NCI-H187 (cell line): ENCODE results near the gene GLO1.

Experiments
- DNase-seq, 2 experiments: peaks; one replicate each; lab custom pipeline; 2025; lab: John Stamatoyannopoulos, UW

The GLO1 gene

DNA sequence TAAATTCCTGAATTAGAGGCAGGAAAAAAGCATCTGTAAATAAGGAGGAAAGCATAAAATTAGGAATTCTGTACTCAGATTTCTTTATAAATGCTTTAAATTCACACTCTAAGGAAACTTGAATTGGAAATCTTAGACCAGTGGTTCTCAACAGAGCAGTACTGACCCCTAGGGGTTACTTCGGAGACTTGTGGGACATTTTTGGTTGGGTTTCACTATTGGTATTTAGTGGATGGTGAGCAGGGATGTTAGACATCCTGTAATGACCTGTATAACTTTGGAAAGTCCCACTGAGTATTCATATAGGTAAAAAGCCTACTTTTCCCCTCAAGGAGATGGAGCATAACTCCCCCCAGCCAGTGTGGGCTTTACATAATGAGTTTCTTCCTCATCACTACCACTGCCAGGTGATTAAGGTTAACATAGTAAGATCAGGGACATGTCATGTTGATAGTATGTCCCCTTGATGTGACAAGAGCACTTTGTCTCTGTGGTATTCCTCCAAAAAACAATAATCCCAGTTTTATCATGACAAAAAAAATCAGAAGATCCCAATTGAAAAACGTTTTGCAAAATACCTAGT is 31.0 kb downstream of the GLO1 start:
- peak in 1 of 2 experiments; percentile 3 for DNase-seq

DNA sequence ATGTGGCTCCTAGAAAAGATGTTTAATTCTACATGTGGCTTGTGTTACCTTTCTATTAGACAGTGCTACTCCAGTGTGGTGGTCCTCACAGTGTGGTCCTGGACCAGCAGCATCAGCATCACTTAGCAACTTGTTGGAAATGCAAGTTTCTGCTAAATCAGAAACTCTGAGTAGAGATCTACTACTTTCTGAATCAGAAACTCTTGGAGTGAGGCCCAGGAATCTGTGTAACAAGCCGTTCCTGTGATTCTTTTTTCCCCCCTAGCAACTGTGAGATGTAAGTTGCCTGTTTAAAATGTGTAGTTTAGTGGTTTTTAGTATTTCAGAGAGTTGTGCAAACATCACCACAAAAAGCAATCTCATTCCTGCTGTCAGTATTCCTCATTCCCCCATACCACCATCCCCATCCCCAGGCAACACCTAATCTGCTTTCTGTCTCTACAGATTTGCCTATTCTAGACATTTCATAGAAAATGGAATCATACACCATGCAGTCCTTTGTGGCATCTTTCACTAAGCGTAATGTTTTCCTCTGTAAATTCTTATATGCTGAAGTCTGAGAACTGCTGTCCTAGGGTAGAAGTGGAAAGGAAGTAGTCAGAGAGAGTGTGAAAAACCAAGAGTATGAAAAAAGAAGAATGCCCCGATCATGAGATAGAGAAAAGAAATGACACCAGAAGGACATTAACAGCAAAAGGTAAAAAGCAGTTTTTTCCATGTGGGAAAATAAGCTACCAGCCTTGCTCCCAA is 44.4 kb downstream of the GLO1 start:
- no peak for DNase-seq

DNA sequence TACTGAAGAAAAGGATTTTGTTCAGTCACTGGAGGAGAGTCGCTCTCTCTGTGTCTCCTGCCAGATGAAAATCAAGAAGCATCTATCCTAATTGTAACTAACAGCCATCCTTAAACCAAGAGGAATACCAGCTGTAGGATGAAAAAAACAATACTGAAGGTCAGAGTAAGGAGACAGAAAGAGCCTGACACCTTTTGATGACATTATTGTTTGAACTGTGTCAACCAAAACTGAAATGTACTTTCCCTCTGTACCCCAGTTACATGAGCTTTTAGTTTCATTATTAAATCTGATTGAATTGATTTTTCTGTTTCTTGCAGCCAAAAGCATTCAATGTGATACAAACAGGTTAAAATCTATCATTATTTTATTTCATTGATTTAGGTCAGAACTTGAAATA is 46.0 kb downstream of the GLO1 start:
- DNase-seq, result no peak

DNA sequence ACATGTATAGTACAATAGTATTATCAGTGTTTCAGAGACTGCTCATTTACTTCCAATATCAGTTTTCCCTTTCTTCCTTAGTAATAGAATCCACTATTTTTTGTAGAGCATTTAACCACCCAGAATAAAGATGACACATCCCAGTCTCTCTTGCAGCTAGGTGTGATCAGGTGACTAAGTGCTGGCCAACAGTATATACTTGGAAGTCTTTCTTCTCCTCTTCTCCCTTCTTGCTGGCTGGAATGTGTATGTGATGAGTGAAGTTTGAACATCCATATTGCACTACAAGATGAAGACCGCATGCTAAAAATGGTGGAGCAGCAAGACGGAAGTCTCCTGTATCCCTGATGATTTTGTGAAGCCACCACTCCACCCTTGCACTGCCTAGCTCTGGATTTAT is 48.7 kb downstream of the GLO1 start:
- no peak for DNase-seq

DNA sequence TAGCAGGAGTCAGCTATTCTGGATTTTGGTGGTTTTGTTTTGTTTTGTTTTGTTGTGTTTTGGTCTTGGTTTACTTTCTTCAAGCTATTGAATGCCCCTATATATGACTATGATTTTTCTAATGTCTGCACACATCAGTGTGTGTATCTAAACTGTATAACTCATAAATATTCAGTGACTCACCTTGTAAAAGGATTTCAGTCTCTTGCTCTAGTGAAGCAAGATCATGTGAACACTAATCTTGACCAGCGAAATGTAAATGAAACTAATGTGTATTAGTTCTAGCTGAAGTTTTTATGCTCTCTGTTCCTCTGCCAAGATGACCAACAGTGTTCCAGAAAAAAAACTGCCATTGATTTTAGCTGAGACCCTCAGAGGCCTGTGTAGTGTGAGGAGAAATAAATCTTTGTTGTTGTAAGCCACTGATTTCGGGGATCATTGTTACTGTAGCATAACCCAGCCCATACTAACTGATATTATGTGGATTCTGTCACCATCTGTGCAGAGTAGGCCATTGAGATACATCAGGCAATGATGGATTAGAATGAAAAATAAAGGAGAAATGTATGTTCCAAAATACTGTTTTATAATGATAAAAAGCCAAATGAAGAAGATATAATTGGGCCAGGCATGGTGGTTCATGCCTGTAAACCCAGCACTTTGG is 51.7 kb downstream of the GLO1 start:
- DNase-seq, result no peak

DNA sequence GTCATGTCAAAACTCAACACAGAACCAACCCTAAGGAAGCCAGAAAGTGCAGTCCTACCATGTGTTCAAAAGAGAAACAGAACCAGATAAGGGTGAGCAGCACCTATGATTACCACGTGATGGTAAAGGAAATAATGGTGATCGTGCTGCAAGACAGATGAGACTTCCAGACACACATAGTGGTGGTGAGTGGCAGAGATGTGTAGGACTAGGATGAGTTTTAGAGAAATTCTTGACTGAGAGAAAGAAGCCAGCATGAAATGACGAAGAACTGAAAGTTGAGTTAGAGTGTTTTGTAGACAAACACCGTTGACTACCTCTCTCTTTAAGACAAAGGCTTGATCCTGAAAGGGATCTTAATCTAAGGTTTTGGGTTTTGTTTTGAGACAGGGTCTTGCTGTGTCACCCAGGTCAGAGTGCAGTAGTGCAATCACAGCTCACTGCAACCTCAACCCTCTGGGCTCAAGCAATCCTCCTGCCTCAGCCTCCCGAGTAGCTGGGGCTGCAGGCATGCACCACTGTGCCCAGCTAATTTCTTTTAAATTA is 52.7 kb downstream of the GLO1 start:
- DNase-seq, result no peak

DNA sequence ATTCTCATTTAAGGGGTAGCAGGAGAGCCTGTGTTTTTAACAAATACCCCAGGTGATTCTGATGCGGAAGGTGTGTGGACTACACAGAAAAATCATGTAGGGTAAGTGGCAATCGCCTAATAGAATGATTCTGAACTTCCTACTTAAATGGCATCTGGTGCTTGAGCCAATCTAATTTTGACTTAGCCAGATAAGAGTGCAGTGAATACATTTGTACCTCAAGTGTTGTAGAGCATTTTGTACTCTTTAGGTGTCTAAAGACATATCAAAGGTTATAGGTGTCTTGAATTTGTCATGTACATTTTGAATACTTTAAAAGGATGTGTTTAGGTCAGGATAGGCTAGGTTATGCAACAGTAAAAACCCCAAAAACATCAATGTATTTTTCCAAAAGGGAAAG is 53.2 kb downstream of the GLO1 start:
- DNase-seq, result no peak

DNA sequence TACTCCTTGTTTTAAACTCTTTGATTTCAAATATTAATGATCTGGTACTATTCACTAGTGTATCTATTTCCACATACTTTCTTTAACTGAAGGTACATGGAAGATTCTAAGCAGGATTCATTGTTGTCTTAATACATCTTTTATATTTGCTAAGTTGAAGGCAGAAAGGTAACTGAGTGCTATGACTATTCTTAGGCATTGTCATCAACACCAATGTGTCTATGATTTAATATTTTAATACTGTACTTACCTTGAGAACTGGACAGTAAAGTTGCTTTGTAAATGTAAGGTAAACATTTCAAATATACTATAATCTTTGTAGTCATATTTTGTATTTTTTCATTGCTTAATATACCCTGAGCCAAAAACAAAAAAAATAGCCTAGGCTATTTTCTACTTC is 54.3 kb downstream of the GLO1 start:
- DNase-seq, result no peak

DNA sequence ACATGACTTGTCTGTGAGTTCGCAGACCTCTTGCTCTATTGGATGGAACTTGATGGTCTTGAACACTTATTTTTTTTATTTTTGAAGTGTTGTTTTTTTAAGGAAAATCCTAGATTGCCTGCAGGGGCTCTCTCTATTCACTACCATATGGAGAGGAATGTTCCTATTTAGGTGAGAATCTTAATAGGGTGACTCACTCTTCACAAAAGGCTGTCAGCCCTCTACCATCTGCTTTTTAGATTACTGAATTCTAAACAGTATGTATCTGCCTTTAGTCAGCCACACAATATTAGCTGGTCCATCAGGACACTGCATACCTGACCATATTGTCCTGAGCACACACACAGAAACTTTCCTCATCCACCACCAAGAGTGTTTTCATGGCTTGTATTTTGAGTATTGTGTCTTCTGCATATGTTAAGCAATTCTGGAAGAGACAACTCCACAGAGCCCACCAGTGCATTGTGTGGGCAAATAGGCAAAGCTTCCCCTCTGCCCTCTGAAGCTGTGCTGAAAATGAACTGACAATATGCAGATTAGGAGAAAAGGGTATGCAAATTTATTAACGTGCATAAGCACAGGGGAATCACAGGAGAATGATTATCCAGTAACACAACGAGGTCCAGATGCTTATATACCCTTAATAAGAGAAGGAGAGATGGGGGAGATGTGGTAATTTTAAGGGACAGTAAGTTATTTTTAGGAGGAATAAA is 56.6 kb downstream of the GLO1 start:
- no peak for DNase-seq

DNA sequence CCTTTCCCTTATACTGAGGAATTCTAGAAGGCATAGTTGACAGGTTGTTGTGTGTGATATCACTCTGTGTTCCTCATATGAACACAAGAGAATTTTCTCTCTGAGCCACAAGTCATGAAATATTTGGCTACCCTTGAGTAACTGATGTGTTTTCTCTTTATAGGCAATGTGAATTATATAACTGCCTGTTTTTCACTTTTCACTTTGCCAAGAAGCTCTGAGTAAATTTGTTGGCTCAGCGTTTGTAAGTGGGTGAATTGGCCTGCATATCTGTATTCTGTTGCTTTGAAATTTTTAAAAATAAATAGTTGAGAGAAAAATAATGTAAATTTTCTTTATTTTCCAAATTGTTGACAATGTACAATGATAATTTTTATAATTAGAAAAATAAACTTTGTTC is 58.0 kb downstream of the GLO1 start:
- DNase-seq, result no peak

DNA sequence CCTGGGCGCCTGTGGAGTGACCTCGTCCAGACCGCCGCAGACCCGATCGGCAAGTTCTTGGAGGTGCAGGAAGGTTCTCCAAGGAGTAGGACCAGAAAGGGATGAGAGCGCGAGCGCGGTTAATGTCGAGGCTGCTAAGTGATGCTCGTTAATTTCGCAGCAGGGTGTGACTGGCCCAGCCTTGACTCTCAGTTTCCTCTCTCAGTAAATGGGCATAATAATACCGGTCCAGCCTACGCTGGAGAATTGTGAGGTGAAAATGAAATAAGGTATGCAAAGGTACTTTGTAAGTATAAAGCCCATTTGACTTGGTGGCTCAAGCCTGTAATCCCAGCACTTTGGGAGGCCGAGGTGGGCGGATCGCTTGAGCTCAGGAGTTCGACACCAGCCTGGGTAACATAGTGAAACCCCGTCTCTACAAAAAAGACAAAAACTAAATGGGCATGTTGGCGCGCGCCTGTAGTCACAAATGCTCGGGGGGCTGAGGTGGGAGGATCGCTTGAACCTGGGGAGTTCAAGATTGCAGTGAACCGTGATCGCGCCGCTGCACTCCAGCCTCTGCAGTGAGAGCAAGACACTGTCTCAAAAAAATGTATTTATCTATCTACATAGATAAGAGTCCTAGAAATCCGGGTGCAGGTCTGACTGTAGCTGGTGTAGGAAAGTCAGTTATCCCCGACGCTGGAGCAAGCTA is 62.6 kb downstream of the GLO1 start:
- peak in 1 of 2 experiments; percentile 62 for DNase-seq

DNA sequence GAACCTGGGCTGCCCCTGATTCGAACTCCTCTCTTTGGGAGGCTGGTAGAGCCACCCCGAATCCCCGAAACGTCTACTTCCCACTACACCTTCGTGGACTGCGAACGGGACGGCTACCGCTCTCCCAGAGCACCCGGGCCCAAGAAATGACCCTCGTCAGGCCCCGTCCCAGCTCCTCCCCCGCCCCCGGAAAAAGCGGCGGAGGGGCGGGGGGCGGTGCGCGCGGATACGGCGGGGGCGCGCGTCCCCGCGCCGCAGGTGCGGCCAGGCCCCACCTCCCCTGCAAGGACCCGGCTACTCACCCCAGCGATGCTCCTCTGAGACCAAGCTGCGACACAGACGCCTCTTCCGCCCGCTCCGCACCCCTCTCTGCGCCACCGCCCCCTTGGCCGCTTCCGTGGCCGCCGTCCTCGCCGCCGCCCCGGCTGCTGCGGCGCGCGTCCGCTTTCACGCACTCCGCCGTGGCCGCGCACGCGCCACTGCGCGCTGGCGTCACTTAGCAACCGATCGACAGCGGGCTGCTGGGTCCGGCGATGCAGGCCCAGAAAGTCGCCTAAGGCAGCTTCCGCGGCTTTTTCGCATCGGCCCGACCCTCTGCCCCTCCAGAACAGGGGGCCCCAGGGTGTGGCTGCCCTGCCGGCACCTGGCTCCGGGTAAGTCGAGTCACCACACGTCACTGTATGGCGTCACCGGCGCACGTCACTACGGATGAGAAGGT is 63.3 kb downstream of the GLO1 start, which contains the start of gene BTBD9:
TSS of gene BTBD9 (minus strand) at position 432 of the 718 bp plus-strand sequence.
- DNase-seq, result peak; percentile 41 to 62

DNA sequence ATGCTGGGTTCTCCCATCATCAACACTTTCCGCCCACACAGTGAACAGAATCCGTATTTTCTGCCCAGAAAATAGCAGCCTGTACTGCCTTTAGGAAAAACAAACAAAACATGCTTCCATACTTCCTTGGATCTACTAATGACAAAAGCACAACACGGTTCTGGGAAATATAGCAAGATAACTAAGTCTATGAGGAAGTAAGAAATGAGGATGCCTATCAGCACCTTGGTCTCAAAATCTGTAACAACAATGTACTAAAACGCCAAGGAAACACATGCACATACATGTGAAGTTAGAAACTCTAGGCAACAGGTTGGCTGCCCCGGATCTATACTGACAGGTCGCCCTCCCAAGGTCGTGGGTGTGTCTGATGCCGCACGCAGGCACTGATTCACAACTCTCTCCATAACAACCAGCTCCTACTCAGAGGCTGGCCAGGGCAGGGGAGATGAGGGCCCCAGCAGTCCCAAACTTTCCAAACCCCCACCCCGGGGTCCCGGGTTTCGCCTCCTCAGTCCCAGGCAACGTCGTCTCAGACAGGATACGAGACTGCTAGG is 63.9 kb downstream of the GLO1 start:
- DNase-seq, result no peak

DNA sequence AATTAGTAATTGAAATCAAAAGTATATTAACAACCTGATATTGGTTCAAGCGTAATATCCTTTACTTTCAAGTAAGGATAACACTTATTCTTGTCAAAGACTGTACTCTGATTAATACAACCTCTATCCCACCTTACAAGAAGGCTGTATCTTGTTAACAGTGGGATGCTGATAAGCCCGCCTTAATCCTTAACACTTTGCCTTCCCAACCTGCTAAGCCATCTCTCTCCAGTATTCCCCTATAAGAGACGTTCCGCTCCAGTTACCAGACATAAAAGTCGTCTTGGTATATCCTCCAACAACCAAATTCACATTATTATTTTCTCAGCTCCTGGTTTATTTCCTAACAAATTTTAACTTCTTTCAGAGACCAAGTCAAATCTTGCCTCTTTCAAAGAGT is 65.2 kb downstream of the GLO1 start:
- no peak for DNase-seq

DNA sequence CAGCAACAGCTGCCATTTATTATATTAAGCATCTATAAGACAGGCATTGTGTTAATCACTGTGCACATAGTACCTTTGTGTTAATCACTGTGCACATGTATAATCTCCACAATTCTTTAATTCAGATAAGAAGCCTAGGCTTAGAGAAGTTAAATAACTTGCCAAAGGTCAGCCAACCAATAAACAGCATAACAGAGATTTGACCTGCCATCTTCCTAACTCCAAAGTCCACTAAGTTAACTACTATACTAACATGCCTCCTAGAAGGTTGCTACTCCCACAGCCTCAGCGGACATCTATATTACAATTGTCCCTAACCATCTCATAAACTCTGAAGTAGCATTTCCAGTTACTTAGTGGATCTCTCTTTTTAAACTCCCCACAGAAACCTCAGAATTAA is 66.9 kb downstream of the GLO1 start:
- DNase-seq, result no peak

DNA sequence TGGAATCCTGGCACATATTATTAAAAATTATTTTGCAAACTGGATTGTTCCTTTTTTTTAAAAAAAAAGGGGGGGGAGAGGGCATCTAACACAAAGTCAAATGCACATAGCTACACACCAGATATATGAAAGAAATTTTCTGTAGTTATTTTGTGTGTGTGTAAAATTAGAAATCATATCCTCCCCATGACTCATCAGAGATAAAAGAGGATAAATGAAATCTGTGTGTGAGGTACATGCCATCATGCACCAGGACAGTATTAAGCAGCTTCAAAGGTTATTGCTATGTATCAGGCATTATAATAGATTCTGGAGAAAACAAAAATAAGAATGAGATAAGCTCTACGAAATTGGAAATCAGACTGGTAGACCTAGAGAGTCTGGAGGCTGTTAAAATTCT is 68.4 kb downstream of the GLO1 start:
- no peak for DNase-seq

DNA sequence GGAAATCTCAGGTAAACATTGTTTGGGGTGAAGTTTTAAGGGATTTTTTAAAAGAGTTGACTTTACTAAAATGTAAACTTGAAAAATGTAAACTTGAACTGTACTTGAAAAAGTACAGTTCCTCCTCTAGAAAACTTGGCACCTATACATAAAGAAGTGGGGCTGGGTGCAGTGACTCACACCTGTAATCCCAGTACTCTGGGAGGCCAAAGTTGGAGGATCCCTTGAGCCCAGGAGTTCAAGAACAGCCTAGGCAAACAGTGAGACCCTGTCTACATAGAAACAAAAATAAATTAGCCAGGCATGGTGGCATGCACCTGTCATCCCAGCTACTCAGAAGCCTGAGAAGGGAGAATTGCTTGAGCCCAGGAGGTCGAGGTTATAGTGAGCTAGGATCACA is 70.5 kb downstream of the GLO1 start:
- DNase-seq, result no peak

DNA sequence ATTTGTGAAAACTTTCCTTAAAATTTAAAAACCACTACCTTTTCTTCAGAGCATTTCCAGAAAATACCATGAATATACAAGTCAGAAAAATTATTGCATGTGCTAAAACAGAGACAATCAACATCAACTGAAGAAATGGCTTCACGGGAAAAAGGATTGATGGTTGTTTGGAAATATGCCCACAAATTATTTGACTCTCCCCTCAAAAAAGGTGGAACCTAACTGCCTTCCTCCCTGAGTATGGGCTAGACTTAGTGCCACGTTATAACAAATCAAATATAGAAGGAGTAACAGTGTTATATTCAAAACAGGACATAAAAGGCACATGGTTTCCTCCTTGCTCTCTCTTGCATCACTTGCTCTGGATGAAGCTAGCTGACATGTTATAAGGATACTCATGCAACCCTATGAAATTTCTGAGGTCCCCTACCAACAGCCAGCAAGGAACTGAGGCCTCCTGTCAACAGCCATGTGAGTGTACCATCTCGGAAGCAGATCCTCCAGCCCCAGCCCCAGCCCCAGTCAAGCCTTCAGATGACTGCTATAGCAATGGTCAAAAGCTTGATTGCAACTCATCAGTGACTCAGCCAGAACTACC is 71.7 kb downstream of the GLO1 start:
- DNase-seq, result no peak
